PC-9 (cell line): ENCODE results near the gene IFI27L2. TPM values are rescaled to one million over a fixed set of nuclear protein-coding genes. Genes with fewer than 3 reads are reported as not detected.

ENCODE experiments used
- BruUV-seq: library from RNA; stranded (reverse); fragments of 400-500 nt; replicated peaks from 2 replicates; lab custom pipeline; 2021; lab: Mats Ljungman, UMichigan
- CTCF ChIA-PET: fragments of 300-600 bp; sonication (Branson Sonifier 250); formaldehyde crosslinking; loops from one replicate; lab custom pipeline; 2022; ENCODE audit warnings: antibody characterized with exemption; lab: Charles Lee
- POLR2A ChIA-PET: fragments of 300-600 bp; sonication (Branson Sonifier 250); formaldehyde crosslinking; loops from one replicate; lab custom pipeline; 2022; ENCODE audit warnings: antibody characterized with exemption; ENCODE audit not compliant: unreplicated experiment; lab: Charles Lee
- DNase-seq, 2 experiments: peaks; one replicate each; pipeline versions ENCODE4 v3.0.0 to v3.0.0-alpha.2; 2015 to 2022; ENCODE audit warnings: mixed read lengths in 1 of 2
- H2AFZ ChIP-seq: fragments of 200-600 bp; sonication (generic); 2 replicates; pipeline ENCODE4 v1.8.1; 2017; ENCODE audit warnings: antibody characterized with exemption
- H3F3A ChIP-seq: fragments of 200-600 bp; sonication (generic); 2 replicates; pipeline ENCODE4 v1.8.1; 2017; ENCODE audit warnings: antibody characterized with exemption, mild to moderate bottlenecking, low read depth; ENCODE audit not compliant: insufficient read depth
- H3K27ac ChIP-seq: fragments of 200-600 bp; sonication (generic); 2 replicates; pipeline ENCODE4 v1.6.1; 2016; ENCODE audit warnings: mixed run types
- H3K27me3 ChIP-seq: fragments of 200-600 bp; sonication (generic); 2 replicates; pipeline ENCODE4 v1.6.1; 2016; ENCODE audit warnings: low read depth, mixed run types; ENCODE audit not compliant: insufficient read depth
- H3K36me3 ChIP-seq: fragments of 200-600 bp; sonication (generic); 2 replicates; pipeline ENCODE4 v1.6.1; 2016; ENCODE audit warnings: low read depth, mixed run types
- H3K4me1 ChIP-seq: fragments of 200-600 bp; sonication (generic); replicated peaks from 2 replicates; pipeline ENCODE4 v1.6.1; 2016; ENCODE audit warnings: mixed run types; ENCODE audit not compliant: insufficient read depth
- H3K4me2 ChIP-seq: fragments of 200-600 bp; sonication (generic); 2 replicates; pipeline ENCODE4 v1.6.1; 2017; ENCODE audit warnings: mixed run types
- H3K4me3 ChIP-seq: fragments of 200-600 bp; sonication (generic); 2 replicates; pipeline ENCODE4 v1.6.1; 2016; ENCODE audit warnings: mixed run types
- H3K79me2 ChIP-seq: fragments of 200-600 bp; sonication (generic); 2 replicates; pipeline ENCODE4 v1.6.1; 2017; ENCODE audit warnings: low read depth, mixed run types
- H3K9me2 ChIP-seq: fragments of 200-600 bp; sonication (generic); 2 replicates; pipeline ENCODE4 v1.8.1; 2017; ENCODE audit warnings: mild to moderate bottlenecking; ENCODE audit not compliant: insufficient read depth
- H3K9me3 ChIP-seq: fragments of 200-600 bp; sonication (generic); 2 replicates; pipeline ENCODE4 v1.8.1; 2016; ENCODE audit warnings: low read depth; ENCODE audit not compliant: insufficient read depth
- H4K20me1 ChIP-seq: fragments of 200-600 bp; sonication (generic); 2 replicates; pipeline ENCODE4 v1.8.1; 2017; ENCODE audit not compliant: insufficient read depth
- EZH2 ChIP-seq: fragments of 200-600 bp; sonication (generic); IDR thresholded peaks from 2 replicates; pipeline ENCODE4 v1.8.0; 2017; ENCODE audit warnings: antibody characterized with exemption, low read depth
- intact Hi-C: fragments of 100-400 bp; cut with micrococcal nuclease; formaldehyde crosslinking; loops from one replicate; pipeline ENCODE4 v1.10.0; 2022; ENCODE audit not compliant: unreplicated experiment
- total RNA-seq: library from RNA; stranded (reverse); gene quantifications from 2 replicates; pipeline ENCODE4 v1.2.3, GENCODE V29; 2021
- TF ChIP-seq, protein P1 (sequence below): fragments of 200-600 bp; sonication (generic); conservative IDR thresholded peaks from 2 replicates; pipeline ENCODE4 v1.6.1; 2017; ENCODE audit warnings: mixed run types, antibody characterized with exemption, mild to moderate bottlenecking, moderate library complexity

IFI27L2 gene
- total RNA-seq, 1 experiment from 2014 or later: 5.4 TPM

DNA sequence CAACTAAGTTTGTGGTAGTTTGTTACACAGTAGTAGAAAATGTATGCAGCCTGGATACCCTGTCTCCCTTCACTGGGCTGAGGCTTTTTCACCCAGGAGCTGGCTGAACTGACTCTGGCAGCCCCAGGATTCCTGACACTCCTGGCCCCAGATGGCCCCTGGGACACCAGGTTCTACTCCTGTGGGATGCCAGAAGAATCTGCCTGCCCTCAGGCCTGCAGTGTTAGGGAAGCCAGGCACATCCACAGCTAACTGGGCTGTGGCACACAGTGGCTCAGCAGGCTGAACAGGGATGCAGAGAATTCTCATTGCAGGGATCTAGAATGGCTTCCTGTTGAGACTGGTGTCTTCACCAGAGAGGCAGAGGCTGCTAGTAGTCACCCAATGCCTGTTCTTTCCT is 10.3 kb downstream of the IFI27L2 start:
- TF ChIP-seq, protein P1, sequence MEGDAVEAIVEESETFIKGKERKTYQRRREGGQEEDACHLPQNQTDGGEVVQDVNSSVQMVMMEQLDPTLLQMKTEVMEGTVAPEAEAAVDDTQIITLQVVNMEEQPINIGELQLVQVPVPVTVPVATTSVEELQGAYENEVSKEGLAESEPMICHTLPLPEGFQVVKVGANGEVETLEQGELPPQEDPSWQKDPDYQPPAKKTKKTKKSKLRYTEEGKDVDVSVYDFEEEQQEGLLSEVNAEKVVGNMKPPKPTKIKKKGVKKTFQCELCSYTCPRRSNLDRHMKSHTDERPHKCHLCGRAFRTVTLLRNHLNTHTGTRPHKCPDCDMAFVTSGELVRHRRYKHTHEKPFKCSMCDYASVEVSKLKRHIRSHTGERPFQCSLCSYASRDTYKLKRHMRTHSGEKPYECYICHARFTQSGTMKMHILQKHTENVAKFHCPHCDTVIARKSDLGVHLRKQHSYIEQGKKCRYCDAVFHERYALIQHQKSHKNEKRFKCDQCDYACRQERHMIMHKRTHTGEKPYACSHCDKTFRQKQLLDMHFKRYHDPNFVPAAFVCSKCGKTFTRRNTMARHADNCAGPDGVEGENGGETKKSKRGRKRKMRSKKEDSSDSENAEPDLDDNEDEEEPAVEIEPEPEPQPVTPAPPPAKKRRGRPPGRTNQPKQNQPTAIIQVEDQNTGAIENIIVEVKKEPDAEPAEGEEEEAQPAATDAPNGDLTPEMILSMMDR: no peak
- TF ChIP-seq EZH2: no peak
- Histone ChIP-seq H3K4me1 (no peaks in the 10 kb centered on the region), H3K4me3 (no peak overlapping the region), H3F3A (no peaks in the 10 kb centered on the region), H2AFZ (no peak overlapping the region), H3K4me2 (no peak overlapping the region), H3K79me2 (no peaks in the 10 kb centered on the region), H3K27ac (no peak overlapping the region), H3K9me3 (no peaks in the 10 kb centered on the region), H3K9me2 (no peaks in the 10 kb centered on the region), H4K20me1 (no peaks in the 10 kb centered on the region), H3K36me3 (no peaks in the 10 kb centered on the region), H3K27me3 (0 out of 2 replicates have a peak, but pooled peaks cover 7% of the 10 kb centered on the region)
- POLR2A ChIA-PET: no interaction called here
- intact Hi-C loops: no loop called here
- no TSS peak for BruUV-seq
- CTCF ChIA-PET: no interaction called here
- no peak for DNase-seq

DNA sequence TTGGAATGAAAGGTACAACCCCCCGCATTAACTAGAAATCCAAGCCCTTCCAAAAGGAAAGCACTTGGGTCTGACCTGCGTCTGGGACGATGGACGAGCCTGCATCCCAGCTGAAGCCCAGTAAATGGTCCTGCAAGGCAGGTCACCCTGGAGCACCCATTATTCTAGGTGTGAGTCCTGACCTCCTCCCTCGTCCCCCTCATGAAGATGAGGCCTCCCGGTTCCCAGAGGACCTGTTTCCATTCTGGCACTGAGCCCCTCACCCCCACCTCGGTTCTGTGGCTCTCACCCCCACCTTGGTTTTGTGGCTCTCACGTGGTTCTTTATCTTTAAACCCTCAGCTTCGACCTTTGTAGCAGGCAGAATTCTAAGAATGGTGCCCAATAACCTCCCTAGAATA is 11.5 kb downstream of the IFI27L2 start:
- Histone ChIP-seq H3K36me3 (no peaks in the 10 kb centered on the region), H3K27me3 (0 out of 2 replicates have a peak, but pooled peaks cover 7% of the 10 kb centered on the region), H3K27ac (no peak overlapping the region), H4K20me1 (no peaks in the 10 kb centered on the region), H3K79me2 (no peaks in the 10 kb centered on the region), H3K4me3 (no peak overlapping the region), H3K9me3 (no peaks in the 10 kb centered on the region), H3K4me2 (no peak overlapping the region), H3K4me1 (no peaks in the 10 kb centered on the region), H2AFZ (no peak overlapping the region), H3K9me2 (no peaks in the 10 kb centered on the region), H3F3A (no peaks in the 10 kb centered on the region)
- ChIA-PET CTCF (no interaction called here), POLR2A (no interaction called here)
- TF ChIP-seq, protein P1: no peak
- no peak for TF ChIP-seq EZH2
- no TSS peak for BruUV-seq
- DNase-seq: no peak
- intact Hi-C loops: no loop called here

DNA sequence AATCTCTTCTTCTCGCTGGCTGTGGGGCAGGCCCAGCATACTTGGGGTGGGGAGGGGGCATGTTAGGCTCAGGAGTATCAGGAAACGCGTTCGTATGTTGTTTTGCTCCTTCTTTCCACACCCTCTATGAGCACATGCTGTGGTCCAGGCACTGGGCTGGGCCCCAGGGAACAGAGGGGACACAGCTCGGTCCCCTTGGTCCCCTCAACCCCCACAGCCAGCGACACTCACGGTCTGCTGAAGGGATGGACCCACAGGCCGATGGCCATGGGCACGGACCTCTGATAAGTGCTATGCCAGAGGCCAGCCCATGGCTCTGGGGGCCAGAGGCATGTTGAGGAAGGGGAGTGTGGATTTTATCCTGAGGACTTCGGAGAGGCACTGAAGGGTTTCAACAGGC is 12.7 kb downstream of the IFI27L2 start:
- Histone ChIP-seq H3K4me3 (no peak overlapping the region), H3K9me3 (no peaks in the 10 kb centered on the region), H3F3A (no peaks in the 10 kb centered on the region), H3K36me3 (no peaks in the 10 kb centered on the region), H3K4me2 (no peak overlapping the region), H3K27ac (no peak overlapping the region), H3K4me1 (no peaks in the 10 kb centered on the region), H4K20me1 (no peaks in the 10 kb centered on the region), H3K27me3 (0 out of 2 replicates have a peak, but pooled peaks cover 7% of the 10 kb centered on the region), H2AFZ (no peak overlapping the region), H3K9me2 (no peaks in the 10 kb centered on the region), H3K79me2 (no peaks in the 10 kb centered on the region)
- BruUV-seq: no TSS peak
- intact Hi-C loops: no loop called here
- no peak for TF ChIP-seq EZH2
- TF ChIP-seq, protein P1: no peak
- no peak for DNase-seq
- ChIA-PET POLR2A (no interaction called here), CTCF (no interaction called here)
